DND-41 (cell line): Measurements from ENCODE around the gene CACNA2D4.

Source experiments
- CTCF ChIP-seq: IDR thresholded peaks from 2 replicates; pipeline ENCODE4 v1.5.1; 2012; ENCODE audit warnings: borderline replicate concordance, low read length, moderate library complexity, mild to moderate bottlenecking; ENCODE audit not compliant: poor library complexity, severe bottlenecking; ENCODE audit errors: extremely low read depth
- EZH2 ChIP-seq: IDR thresholded peaks from 3 replicates; pipeline ENCODE4 v1.6.1; 2012; ENCODE audit warnings: borderline replicate concordance, low read depth, mild to moderate bottlenecking, moderate library complexity, low read length, inconsistent platforms; ENCODE audit not compliant: severe bottlenecking

- TF ChIP-seq CTCF (no peak), EZH2 (no peak)
Observed at GRCh38 chr12:1778911-1779310, 139.5 kb downstream of the CACNA2D4 start.
